Activated T-helper 2 cell treated with anti-CD3 and anti-CD28 coated beads, Interferon-gamma antibody, Interleukin-2, Interleukin-4, amounts not matched to agents 10 μg/mL and 5 μg/mL and 100 μg/mL, durations not matched to agents 14 hours and 24 hours and 36 hours (primary cell): ENCODE data around the gene CFAP54. TPM values are rescaled to one million over a fixed set of nuclear protein-coding genes. Genes with fewer than 3 reads are reported as not detected.

Experiments
- DNase-seq: peaks from one replicate; pipeline ENCODE4 v3.0.0; 2021; ENCODE audit warnings: low spot score
- H3K27ac Mint-ChIP-seq: one replicate; pipeline ENCODE4 v1.8.0; 2021; ENCODE audit warnings: mixed read lengths
- H3K27me3 Mint-ChIP-seq: one replicate; pipeline ENCODE4 v1.8.0; 2021; ENCODE audit warnings: low read depth, mixed read lengths
- H3K36me3 Mint-ChIP-seq: one replicate; pipeline ENCODE4 v1.8.0; 2021; ENCODE audit warnings: low read depth, mixed read lengths
- H3K4me1 Mint-ChIP-seq: one replicate; pipeline ENCODE4 v1.8.0; 2021; ENCODE audit warnings: low read depth, mixed read lengths
- H3K4me3 Mint-ChIP-seq: one replicate; pipeline ENCODE4 v1.8.0; 2021; ENCODE audit warnings: low read depth, mild to moderate bottlenecking, moderate library complexity, mixed read lengths
- H3K9me3 Mint-ChIP-seq: one replicate; pipeline ENCODE4 v1.8.0; 2021; ENCODE audit warnings: mixed read lengths
- intact Hi-C: fragments of 100-400 bp; cut with micrococcal nuclease; formaldehyde crosslinking; loops from one replicate; pipeline ENCODE4 v1.15.1; 2023
- total RNA-seq: library from RNA; stranded (reverse); gene quantifications from 2 replicates; pipeline ENCODE4 v1.2.3, GENCODE V29; 2022

The CFAP54 gene
- total RNA-seq, 1 donor from 2014 or later = 0.23 TPM

DNA sequence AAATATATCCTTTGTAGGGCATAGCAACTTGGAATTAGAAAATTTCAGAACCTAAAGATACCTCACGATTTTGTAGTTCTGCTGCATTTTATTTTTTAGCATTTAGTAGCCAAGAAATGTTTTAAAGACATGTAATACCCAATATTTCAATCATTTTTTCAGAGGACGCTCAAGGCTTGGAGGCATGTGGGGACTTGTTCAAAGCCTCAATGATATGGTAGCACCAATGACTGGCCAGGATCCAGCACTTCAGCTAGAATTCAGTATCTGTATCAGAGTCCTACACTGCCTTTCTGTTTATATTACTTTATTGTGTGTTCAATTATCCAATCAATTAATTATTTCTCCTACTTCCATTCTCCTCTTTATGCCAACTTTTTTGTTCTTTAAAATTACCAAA lies 262.8 kb downstream of the CFAP54 start:
- intact Hi-C loops = no loop called here
- no peaks in the 10 kb centered on the region for H3K9me3 Mint-ChIP-seq
- H3K4me3 Mint-ChIP-seq = no peak overlapping the region
- H3K36me3 Mint-ChIP-seq = no peaks in the 10 kb centered on the region
- H3K27ac Mint-ChIP-seq = no peak overlapping the region
- peaks cover 4% of the 10 kb centered on the region for H3K27me3 Mint-ChIP-seq
- no peak for DNase-seq
- H3K4me1 Mint-ChIP-seq = no peaks in the 10 kb centered on the region

DNA sequence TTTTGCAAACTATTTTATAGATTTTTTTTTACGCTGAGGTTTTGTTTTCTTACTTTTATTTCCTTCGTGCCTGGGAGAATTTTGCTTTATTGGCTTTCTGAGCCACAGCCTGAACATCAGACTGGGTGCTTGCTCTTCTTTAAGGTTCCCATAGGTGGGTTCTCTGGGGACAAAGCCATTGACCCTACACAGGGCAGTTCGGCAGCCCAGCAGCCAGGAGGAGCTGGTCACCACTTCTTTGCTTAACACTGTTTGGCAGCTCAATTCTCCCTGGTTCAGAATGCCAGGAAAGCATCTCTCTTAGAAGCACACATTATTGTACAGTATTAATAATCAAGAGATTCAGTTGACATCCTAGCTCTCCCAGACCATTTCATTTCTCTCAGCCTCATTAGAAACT lies 276.9 kb downstream of the CFAP54 start:
- no peaks in the 10 kb centered on the region for H3K4me1 Mint-ChIP-seq
- no peaks in the 10 kb centered on the region for H3K27me3 Mint-ChIP-seq
- H3K9me3 Mint-ChIP-seq = no peaks in the 10 kb centered on the region
- DNase-seq = no peak
- H3K36me3 Mint-ChIP-seq = no peaks in the 10 kb centered on the region
- no peak overlapping the region for H3K4me3 Mint-ChIP-seq
- no peak overlapping the region for H3K27ac Mint-ChIP-seq
- intact Hi-C loops = no loop called here

DNA sequence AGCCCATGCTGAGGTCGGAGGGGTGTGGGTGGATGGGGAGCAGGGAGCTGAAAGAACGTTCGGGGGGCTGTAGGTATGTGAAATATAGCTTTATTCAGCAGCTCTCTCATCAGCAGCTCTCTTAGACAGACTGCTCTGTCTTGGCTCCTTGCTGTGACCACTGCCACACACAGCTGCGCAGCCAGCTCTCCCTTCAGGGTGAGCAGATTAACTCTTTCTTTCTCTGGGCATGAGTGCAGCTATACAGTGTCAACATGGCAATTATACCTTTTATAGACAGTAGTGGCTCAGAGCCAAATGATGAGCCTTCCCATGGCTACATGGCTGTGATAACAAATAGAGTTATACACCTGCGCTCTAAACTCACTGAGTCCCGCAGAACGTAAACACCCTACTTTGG lies 280.0 kb downstream of the CFAP54 start:
- H3K4me3 Mint-ChIP-seq = no peak overlapping the region
- intact Hi-C loops = no loop called here
- no peaks in the 10 kb centered on the region for H3K36me3 Mint-ChIP-seq

DNA sequence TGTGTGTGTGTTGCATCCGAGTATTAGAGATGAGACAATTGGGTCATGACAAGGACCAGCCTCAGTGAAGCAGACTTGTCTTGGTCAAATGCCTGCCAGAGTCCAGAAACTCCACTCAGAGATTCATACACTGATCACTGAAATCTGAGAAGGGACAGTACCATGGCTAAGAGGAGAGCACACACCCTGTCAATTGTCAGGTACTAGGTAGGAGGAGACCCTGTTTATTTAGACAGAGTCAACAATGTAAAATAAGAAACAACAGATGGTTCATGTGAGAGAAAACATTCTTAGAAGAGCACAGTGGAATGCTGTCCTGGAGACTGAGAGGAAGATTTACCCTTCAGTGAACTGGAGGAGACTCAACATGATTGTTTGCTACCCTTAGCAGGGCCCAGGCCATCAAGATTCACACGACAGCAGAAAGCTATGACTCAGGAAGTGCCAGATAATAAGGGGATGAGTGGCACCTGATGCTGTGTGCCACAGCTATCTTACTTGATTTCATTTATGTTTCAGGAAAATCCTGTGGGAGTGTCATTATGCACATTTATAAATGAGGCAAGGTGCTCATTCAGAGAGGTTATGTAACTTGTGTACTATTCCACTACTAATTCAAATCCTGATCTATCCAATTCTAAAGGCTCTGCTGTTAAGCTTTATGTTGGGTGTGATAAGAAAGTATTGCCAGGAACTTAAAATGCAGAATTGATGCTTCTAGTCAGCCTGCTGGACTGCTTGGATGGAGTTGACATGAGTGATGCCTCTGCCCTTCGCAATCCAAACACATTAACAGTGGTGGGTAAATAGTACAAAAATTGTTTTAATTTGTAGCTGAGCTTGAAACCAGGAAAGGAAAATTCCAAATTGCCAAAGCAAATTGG lies 281.1 kb downstream of the CFAP54 start:
- H3K27ac Mint-ChIP-seq = no peak overlapping the region
- intact Hi-C loops = no loop called here
- H3K9me3 Mint-ChIP-seq = no peaks in the 10 kb centered on the region

More for the DNA sequence above, 280.0 kb downstream of the CFAP54 start:
- no peaks in the 10 kb centered on the region for H3K27me3 Mint-ChIP-seq
- no peak for DNase-seq
- H3K9me3 Mint-ChIP-seq = no peaks in the 10 kb centered on the region
- no peaks in the 10 kb centered on the region for H3K4me1 Mint-ChIP-seq
- no peak overlapping the region for H3K27ac Mint-ChIP-seq

DNA sequence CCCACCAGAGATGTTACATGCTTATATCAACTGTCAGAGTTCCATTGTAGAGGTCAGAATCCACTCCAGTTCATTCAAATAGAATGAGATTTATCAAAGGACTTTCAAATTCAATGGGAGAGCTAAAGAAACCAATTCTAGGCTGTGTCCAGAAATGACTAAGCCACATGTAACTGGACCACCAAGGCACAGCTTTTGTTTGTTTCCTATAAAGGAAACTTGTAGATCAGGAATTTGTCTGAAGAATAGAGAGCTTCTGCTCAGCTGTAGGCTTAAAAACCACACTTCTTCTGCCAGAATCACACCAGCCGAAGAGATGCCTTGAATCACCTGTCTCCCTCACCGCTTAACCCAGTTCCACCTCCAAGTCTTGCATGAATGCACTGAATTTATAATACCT lies 283.7 kb downstream of the CFAP54 start:
- no peaks in the 10 kb centered on the region for H3K36me3 Mint-ChIP-seq

More for the DNA sequence above, 281.1 kb downstream of the CFAP54 start:
- DNase-seq = no peak
- H3K36me3 Mint-ChIP-seq = no peaks in the 10 kb centered on the region
- no peaks in the 10 kb centered on the region for H3K4me1 Mint-ChIP-seq
- no peak overlapping the region for H3K4me3 Mint-ChIP-seq
- H3K27me3 Mint-ChIP-seq = no peaks in the 10 kb centered on the region

DNA sequence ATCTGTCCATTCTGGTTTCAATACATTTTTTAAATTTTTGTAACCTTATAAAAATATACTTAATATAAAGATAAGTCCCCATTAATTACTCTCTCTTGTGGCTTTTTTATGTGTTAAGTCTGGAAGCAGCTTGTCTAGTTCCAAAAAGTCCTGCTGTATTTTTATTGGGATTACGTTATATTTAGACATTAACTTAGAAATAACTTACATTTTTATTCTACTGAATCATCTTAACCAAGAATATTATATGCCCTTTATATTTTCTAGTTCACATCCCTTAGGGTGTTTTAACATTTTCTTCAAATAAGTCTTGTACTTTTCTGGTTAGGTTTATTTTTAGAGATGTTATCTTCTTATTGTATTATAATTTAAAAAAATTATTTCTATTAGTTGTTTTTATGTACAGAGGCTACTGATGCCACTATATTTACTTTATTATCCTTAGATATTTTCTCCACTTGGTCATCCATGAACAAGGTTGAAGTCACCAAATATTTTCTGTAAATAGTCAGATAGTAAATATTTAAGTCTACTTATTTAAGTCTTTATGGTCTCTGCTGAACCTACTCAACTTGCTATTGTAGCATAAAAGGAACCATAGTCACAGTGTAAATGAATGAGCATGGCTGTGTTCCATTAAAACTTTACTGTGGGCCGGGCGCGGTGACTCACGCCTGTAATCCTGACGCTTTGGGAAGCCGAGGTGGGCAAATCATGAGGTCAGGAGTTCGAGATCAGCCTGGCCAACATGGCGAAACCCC lies 285.3 kb downstream of the CFAP54 start:
- Mint-ChIP-seq H3K27me3 (peaks cover 2% of the 10 kb centered on the region), H3K9me3 (no peaks in the 10 kb centered on the region), H3K36me3 (no peaks in the 10 kb centered on the region), H3K4me3 (no peak overlapping the region), H3K27ac (no peak overlapping the region), H3K4me1 (no peaks in the 10 kb centered on the region)
- intact Hi-C loops = no loop called here
- no peak for DNase-seq

More for the DNA sequence above, 283.7 kb downstream of the CFAP54 start:
- H3K4me1 Mint-ChIP-seq = no peaks in the 10 kb centered on the region
- H3K9me3 Mint-ChIP-seq = no peaks in the 10 kb centered on the region
- H3K27me3 Mint-ChIP-seq = no peaks in the 10 kb centered on the region
- DNase-seq = no peak
- no peak overlapping the region for H3K4me3 Mint-ChIP-seq
- intact Hi-C loops = no loop called here
- H3K27ac Mint-ChIP-seq = no peak overlapping the region

DNA sequence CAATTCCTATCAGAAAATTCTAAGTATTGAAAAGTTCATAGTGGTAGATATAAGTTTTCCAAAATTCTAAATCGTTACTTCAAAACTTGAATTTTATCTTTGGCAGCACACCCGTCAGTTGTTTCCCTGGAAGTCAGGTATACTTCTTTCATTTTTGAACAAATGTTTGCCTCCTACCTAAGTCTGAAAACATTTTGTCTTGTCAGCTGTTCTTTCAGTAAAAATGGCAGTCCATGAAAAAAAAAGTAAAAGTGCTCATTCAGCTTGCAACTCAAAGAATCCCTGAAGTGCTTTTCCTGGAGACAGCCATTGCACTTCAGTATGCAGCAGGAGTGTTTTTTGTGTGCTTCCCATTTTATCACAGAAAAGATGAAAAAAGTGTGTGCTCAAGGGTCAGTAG lies 287.5 kb downstream of the CFAP54 start:
- intact Hi-C loops = no loop called here
- no peaks in the 10 kb centered on the region for H3K4me1 Mint-ChIP-seq
- no peak overlapping the region for H3K4me3 Mint-ChIP-seq
- DNase-seq = no peak
- H3K27ac Mint-ChIP-seq = no peak overlapping the region
- H3K27me3 Mint-ChIP-seq = peaks cover 2% of the 10 kb centered on the region
- no peaks in the 10 kb centered on the region for H3K36me3 Mint-ChIP-seq
- no peaks in the 10 kb centered on the region for H3K9me3 Mint-ChIP-seq

DNA sequence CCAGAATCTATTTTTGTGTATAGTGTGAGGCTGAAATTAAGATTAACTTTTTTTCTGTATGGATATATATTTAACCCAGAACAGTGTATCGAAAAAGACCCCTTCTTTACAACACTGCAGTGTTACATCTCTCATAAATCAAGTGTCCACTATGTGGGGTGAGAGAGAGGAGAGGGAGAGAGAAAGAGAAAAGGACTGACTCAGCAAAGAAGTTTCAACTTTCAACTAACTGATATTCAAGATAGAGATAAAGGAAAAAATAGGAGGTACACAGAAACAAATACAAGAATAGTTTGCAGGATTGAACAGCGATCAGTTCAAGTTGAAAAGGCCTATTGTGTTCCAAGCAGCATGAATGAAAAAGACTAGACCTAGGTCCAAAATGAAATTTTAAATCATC lies 291.0 kb downstream of the CFAP54 start:
- H3K4me1 Mint-ChIP-seq = no peaks in the 10 kb centered on the region

DNA sequence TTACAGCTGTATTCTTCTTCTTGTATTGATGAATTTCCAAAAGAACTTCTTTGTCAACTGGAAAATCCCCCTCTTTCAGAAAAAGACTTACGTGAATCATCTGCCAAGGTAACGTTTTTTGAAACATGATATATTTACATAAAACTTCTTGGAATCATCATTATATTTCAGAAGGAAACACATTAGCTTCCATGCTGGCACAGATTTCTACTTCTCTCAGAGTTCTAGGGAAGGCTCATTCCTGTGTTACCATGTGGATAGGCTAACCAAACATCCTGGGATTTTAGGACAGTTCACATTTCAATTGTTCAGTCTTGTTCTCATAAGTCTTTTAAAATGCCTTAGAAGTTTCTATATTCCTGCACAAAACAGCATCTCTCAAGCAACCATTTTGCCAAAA lies 297.4 kb downstream of the CFAP54 start:
- H3K36me3 Mint-ChIP-seq = no peaks in the 10 kb centered on the region
- no peak overlapping the region for H3K27ac Mint-ChIP-seq
- H3K27me3 Mint-ChIP-seq = no peaks in the 10 kb centered on the region
- H3K4me1 Mint-ChIP-seq = no peaks in the 10 kb centered on the region
- intact Hi-C loops = no loop called here
- no peaks in the 10 kb centered on the region for H3K9me3 Mint-ChIP-seq
- H3K4me3 Mint-ChIP-seq = no peak overlapping the region
- DNase-seq = no peak

More for the DNA sequence above, 291.0 kb downstream of the CFAP54 start:
- no peak overlapping the region for H3K27ac Mint-ChIP-seq
- H3K27me3 Mint-ChIP-seq = peaks cover 2% of the 10 kb centered on the region
- no peaks in the 10 kb centered on the region for H3K36me3 Mint-ChIP-seq
- no peak for DNase-seq
- intact Hi-C loops = no loop called here
- no peak overlapping the region for H3K4me3 Mint-ChIP-seq
- no peaks in the 10 kb centered on the region for H3K9me3 Mint-ChIP-seq

DNA sequence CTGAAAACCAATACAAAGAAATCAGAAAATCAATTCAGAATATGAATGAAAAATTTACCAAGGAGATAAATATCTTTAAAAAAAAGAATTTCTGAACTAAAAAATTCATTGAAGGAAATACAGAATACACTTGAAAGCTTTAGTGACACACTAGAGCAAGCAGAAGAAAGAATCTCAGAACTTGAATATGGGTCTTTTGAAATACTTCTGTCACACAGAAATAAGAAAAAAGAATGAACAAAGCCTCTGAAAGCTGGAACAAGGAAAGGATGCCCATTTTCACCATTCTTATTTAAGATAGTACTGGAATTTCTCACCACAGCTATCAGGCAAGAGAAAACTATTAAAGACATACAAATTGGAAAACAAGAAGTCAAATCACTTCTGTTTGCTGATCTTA lies 314.6 kb downstream of the CFAP54 start:
- Mint-ChIP-seq H3K9me3 (peaks cover 13% of the 10 kb centered on the region), H3K27me3 (no peaks in the 10 kb centered on the region), H3K4me1 (no peaks in the 10 kb centered on the region), H3K36me3 (no peaks in the 10 kb centered on the region), H3K4me3 (no peak overlapping the region), H3K27ac (no peak overlapping the region)
- DNase-seq = no peak
- intact Hi-C loops = no loop called here

DNA sequence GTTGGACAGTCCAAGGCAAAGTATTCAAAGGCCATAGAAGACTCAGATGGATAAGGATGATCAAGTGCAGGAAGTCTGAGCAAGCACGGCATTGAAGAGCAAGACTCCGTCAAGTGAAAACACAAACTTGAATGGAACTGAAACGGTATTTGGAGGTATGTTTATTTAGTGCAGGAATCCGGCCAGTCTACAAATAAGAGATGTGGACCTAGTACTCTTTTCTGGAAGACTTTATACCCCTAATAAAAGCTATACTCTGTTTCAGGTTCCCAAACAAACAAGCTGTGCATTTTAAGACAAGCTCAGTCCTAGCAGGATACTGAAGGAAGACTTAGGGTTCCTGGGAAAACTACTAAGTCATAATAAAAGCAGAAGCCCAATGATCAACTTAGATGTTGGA lies 316.9 kb downstream of the CFAP54 start:
- intact Hi-C loops = no loop called here
- no peak overlapping the region for H3K27ac Mint-ChIP-seq
- no peak overlapping the region for H3K4me3 Mint-ChIP-seq
- no peaks in the 10 kb centered on the region for H3K4me1 Mint-ChIP-seq
- H3K9me3 Mint-ChIP-seq = peaks cover 13% of the 10 kb centered on the region
- H3K27me3 Mint-ChIP-seq = no peaks in the 10 kb centered on the region
- H3K36me3 Mint-ChIP-seq = no peaks in the 10 kb centered on the region
- no peak for DNase-seq

DNA sequence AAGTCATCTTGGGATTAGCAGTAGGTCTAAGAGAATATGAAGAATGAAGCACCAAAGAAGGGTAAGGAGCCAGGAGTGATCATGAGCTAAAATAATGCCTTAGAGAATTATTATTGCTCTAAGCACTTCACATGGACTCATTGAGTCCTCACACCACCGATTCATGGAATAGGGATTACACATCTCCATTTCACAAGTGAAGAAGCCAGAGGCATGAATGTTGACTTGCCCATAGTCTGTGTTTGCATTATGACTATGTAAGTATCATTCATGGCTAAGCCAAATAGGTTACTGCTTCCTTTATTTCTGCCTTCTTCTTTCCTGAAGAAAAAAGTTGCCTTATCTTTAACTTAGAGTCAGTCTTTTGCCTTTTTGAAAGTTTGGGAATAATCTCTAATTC lies 318.4 kb downstream of the CFAP54 start:
- Mint-ChIP-seq H3K27ac (no peak overlapping the region), H3K4me1 (no peaks in the 10 kb centered on the region), H3K36me3 (no peaks in the 10 kb centered on the region), H3K9me3 (peaks cover 13% of the 10 kb centered on the region), H3K27me3 (peaks cover under 1% of the 10 kb centered on the region), H3K4me3 (no peak overlapping the region)
- no peak for DNase-seq
- intact Hi-C loops = no loop called here

DNA sequence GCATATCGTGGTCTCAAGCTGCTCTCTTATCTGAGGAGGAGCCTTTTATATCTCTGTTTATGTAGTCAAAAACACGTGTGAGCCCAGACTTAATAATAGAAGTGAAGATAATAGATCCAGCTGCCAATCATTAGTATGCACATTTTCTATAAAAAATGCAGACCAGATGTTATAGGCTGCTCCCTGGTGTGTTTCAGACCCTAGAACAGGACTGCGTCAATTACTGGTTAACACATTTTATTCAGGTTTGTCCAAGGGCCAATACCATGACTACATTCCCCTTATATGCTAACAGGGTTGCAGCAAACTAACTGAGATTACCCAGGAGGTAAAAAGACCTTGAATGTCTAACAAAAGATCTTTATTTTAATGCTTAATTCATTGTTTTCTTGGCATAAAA lies 319.2 kb downstream of the CFAP54 start:
- Mint-ChIP-seq H3K36me3 (no peaks in the 10 kb centered on the region), H3K9me3 (peaks cover 8% of the 10 kb centered on the region)
- intact Hi-C loops = no loop called here

More for the DNA sequence above, 319.2 kb downstream of the CFAP54 start:
- peaks cover 2% of the 10 kb centered on the region for H3K27me3 Mint-ChIP-seq
- DNase-seq = no peak
- no peak overlapping the region for H3K4me3 Mint-ChIP-seq
- no peaks in the 10 kb centered on the region for H3K4me1 Mint-ChIP-seq
- no peak overlapping the region for H3K27ac Mint-ChIP-seq
